HG03139 (cell line): Measurements from ENCODE around the gene ERN2.
"Not testable (repeated sequence)": the region's sequence is repeated elsewhere in the genome, so short reads cannot be mapped to it uniquely, and the experiment has no call there.

Source experiments
- ATAC-seq: cut with Tn5 transposase; IDR thresholded peaks from one replicate; pipeline ENCODE4 v1.9.1; 2021; ENCODE audit not compliant: unreplicated experiment

ERN2 gene

GRCh38 chr16:23712976-23713375 lies at the start of gene ERN2:
TSS of gene ERN2 (minus strand) at chr16:23713222. CDS start at chr16:23713187, 35 bp downstream.
- no peak for ATAC-seq

GRCh38 chr16:23757937-23758619 lies 45.1 kb upstream of the ERN2 start:
- no peak for ATAC-seq

- no peak for ATAC-seq
Observed at GRCh38 chr16:23757116-23757515, 44.1 kb upstream of the ERN2 start.

- no peak for ATAC-seq
Observed at GRCh38 chr16:23755484-23755809, 42.4 kb upstream of the ERN2 start.

- ATAC-seq, result no peak
Observed at GRCh38 chr16:23754594-23755483, 41.8 kb upstream of the ERN2 start, which contains the start of gene CHP2. TSS of gene CHP2 (plus strand) at chr16:23755026. CDS start at chr16:23755050, 24 bp downstream.

GRCh38 chr16:23753908-23754593 lies 41.0 kb upstream of the ERN2 start:
- ATAC-seq, result no peak

GRCh38 chr16:23751053-23751452 lies 38.0 kb upstream of the ERN2 start:
- not testable (repeated sequence) for ATAC-seq

- ATAC-seq, result no peak
Observed at GRCh38 chr16:23748630-23749029, 35.6 kb upstream of the ERN2 start.

GRCh38 chr16:23745263-23745662 lies 32.2 kb upstream of the ERN2 start:
- no peak for ATAC-seq

- no peak for ATAC-seq
Observed at GRCh38 chr16:23742766-23743165, 29.7 kb upstream of the ERN2 start.

GRCh38 chr16:23741675-23742303 lies 28.8 kb upstream of the ERN2 start:
- ATAC-seq, result no peak

- ATAC-seq, result no peak
Observed at GRCh38 chr16:23739516-23739915, 26.5 kb upstream of the ERN2 start.

- not testable (repeated sequence) for ATAC-seq
Observed at GRCh38 chr16:23737423-23738028, 24.5 kb upstream of the ERN2 start.

GRCh38 chr16:23734176-23734893 lies 21.3 kb upstream of the ERN2 start:
- ATAC-seq, result no peak

GRCh38 chr16:23729503-23730424 lies 16.7 kb upstream of the ERN2 start:
- no peak for ATAC-seq

- ATAC-seq, result no peak
Observed at GRCh38 chr16:23728112-23728477, 15.1 kb upstream of the ERN2 start.

- no peak for ATAC-seq
Observed at GRCh38 chr16:23726710-23727109, 13.7 kb upstream of the ERN2 start.

- ATAC-seq, result no peak
Observed at GRCh38 chr16:23724785-23725131, 11.7 kb upstream of the ERN2 start.

- ATAC-seq, result no peak
Observed at GRCh38 chr16:23724096-23724784, 11.2 kb upstream of the ERN2 start.
